SH-SY5Y (cell line): Measurements from ENCODE around the gene PCDHB3.

Experiments used
- GATA2 ChIP-seq: IDR thresholded peaks from 2 replicates; pipeline ENCODE4 v1.6.1; 2011; ENCODE audit warnings: mild to moderate bottlenecking, low read depth, low read length
- GATA3 ChIP-seq: IDR thresholded peaks from 2 replicates; pipeline ENCODE4 v1.6.1; 2011; ENCODE audit warnings: low read depth, mild to moderate bottlenecking, low read length, moderate library complexity

GRCh38 chr5:141127305-141127704 lies 27.0 kb downstream of the PCDHB3 start:
- TF ChIP-seq GATA2, result no peak
- TF ChIP-seq GATA3, result no peak
